Sciatic nerve (tissue), 2 donors: ENCODE data around the gene PSMD1. TPM values are rescaled to one million over a fixed set of nuclear protein-coding genes. Genes with fewer than 3 reads are reported as not detected.
A peak's percentile ranks its signal among the peaks of the same experiment; 100 is the strongest.

ENCODE experiments used
- ATAC-seq: fragments of 200-7000 bp; cut with Tn5 transposase; one replicate; pipeline ENCODE4 v1.9.1; 2020; ENCODE audit warnings: mild to moderate bottlenecking, moderate library complexity
- DNase-seq: peaks from one replicate; pipeline ENCODE4 v3.0.0-alpha.2; 2020; ENCODE audit warnings: low spot score
- intact Hi-C: fragments of 100-400 bp; cut with DNase I; formaldehyde crosslinking; loops from one replicate; pipeline ENCODE4 v1.14.2; 2022
- total RNA-seq: library from RNA; stranded (reverse); fragmentation: NEBNext Ultra II Directional; extraction: Animal tissue kit (Norgen Biotek cat#: 25700); gene quantifications from one replicate; pipeline ENCODE4 v1.2.1, GENCODE V29; 2021
- donor health status: DM: no; HTN: no; CAD: no.
- donor health status: DM: no; HTN: no; CAD: no.

The PSMD1 gene
- total RNA-seq, 1 donor from 2014 or later: 73.6 TPM

DNA sequence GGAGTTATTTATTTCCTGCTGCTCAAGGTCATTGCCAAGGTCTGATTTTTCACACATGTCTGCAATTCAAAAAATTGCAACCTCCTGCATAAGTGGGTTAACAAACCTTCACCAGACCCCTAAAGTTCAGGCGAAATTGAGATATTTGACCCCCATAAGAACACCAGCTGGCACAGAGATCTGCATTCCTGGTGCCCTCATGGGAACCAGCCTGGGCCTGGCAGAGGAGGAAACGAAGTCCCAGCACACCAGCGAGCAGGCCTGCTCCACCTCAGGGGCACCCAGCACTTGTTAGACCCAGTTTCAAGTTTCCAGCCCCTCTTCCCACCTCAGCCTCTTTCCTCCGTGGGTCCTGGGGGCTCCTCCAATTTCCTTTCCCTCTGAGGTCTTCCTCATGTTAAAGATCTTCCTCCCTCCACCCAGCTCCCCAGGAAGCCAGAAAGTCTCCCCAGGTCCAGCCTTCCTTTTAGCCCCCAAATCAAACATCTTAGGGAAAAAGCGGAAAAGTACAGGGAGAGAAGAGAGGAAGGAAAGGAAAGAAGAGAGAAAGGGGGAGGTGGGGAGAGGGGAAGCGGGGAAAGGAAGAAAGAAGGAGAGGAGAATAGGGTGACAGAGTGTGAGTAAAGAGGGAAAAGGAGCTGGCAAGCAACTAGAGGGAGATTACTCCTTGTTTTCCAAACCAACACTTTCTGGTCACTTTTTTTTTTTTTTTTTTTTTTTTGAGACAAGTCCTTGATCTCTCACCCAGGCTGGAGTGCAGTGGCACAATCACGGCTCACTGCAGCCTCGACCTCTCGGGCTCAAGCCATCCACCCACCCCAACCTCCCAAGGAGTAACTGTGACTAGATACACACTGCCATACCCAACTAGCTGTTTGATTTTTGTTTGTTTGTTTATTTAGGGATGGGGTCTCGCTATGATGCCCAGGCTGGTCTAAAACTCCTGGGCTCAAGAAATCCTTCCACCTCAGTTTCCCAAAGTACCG lies 23.2 kb upstream of the PSMD1 start:
- intact Hi-C loops: no loop called here
- ATAC-seq (no peak), DNase-seq (no peak)

GRCh38 chr2:231034291-231034882 lies 22.3 kb upstream of the PSMD1 start:
- no peak for ATAC-seq
- intact Hi-C loops: no loop called here
- no peak for DNase-seq

DNA sequence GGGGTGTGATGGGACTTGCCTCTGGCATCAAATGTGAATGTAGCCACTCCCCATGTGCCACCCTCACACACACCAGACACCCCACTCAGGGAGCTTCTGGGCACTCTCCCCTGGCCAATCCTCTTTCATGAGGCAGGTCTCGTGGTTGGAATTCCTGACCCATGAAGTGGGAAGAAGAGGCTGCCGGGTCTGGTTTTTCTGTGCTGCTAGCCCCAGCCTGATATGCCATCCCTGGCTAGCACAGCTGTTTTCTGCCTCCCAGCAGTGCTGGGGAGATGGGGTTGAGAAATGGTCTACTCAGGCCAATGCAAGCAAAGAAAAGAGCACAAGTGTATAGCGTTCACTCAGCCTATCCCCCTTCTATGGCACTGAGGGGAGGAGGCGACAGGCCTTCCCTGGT lies 20.5 kb upstream of the PSMD1 start:
- ATAC-seq (no peak), DNase-seq (no peak)
- intact Hi-C loops: no loop called here

DNA sequence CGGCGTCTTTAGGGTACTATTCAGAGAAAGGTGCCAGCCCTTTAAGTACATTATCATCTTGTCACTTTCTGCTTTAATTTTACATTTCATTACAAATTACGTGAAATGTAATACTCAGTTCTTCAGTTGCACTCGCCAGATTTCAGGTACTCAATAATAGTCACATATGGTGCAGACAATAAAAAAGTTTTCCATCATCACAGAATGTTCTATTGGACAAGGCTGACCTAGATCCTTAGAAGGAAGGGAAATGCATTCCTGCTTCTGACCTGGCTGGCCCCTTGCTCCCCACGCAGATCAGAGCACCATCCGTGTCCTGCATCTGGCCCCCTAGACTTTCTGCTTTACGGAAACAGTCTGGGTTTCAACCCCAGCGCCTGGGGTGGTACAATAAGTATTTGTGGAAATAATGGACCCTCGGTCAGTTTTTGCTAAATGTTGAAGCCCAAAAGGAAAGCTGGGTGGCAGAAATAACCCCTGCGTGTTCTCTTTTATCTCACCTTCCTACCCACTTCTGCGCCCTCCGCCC lies 20.0 kb upstream of the PSMD1 start:
- ATAC-seq: no peak
- no peak for DNase-seq
- intact Hi-C loops: no loop called here

- DNase-seq (no peak), ATAC-seq (no peak)
- intact Hi-C loops: no loop called here
These were observed 19.4 kb upstream of the PSMD1 start, which contains the start of gene C2orf72 for GRCh38 chr2:231037202-231037730. C2orf72 (plus strand) TSS chr2:231037523; CDS start chr2:231037566, 43 bp downstream.

DNA sequence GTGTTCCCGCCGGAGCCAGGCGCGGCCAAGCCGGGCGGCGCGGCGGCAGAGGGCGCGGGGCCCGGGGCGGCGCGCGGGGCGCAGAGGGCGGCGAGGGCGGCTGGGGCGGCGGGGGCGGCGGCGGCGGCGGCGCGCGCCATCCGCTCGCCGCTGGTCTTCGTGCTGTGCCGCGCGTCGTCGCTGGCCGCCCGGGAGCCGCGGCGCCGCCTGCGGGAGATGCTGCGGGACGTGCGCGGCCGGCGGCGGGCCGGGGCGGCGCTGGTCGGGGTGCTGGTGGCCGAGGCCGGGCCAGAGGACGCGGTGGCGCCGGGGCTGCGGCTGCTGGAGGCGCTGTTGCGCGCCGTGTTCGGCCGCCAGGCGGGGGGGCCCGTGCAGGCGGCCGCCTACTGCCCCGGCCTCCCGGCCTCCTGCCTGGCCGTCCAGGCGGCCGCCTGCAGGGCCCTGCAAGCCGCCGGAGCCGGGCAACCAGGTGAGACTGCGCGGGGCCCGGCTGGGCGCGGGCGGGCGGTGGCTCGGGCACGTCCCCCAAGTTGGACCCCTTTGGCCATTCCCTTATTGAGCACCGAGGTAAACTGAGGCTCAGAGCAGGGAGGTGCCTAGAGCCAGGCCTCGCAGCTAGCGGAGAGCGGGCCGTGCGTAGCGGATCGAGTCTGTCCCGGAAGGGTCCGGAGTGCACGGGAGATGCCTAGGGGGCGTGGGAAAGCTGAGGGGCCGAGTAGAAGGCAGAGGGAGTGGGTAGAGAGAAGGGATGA lies 18.8 kb upstream of the PSMD1 start:
- no peak for DNase-seq
- ATAC-seq: peak; percentile 10
- intact Hi-C loops: no loop called here

DNA sequence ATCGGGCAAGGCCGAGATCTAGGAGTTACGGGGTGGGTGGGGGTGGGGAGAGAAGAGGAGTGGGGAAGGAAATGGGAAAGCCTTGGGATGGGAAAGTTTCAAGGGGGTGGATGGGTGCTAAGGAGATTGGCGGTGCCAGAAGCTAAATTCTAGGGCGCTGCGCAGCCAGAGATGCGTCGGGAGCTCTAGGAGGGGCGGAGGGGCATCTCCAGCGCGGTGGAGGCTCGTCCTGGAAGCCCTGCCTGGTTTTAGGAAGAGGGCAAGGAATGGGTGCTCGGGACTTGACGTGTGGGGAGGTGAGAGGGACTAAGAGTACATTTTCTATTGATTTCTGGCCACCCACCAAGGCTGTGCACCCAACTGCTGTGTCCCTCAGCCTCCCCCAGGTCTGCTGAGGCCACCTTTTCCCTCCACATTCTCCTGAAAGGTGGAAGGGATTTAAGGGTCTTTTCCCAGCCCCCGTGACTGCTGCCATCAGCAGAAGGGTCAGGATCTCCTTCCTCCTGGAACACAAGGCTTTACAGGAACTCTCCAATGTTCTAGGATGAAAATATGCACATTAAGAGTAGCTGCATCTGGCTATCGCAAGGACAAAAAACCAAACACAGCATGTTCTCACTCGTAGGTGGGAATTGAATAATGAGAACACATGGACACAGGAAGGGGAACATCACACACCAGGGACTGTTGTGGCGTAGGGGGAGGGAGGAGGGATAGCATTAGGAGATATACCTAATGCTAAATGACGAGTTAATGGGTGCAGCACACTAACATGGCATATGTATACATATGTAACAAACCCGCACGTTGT lies 18.0 kb upstream of the PSMD1 start:
- DNase-seq: no peak
- intact Hi-C loops: no loop called here
- no peak for ATAC-seq

DNA sequence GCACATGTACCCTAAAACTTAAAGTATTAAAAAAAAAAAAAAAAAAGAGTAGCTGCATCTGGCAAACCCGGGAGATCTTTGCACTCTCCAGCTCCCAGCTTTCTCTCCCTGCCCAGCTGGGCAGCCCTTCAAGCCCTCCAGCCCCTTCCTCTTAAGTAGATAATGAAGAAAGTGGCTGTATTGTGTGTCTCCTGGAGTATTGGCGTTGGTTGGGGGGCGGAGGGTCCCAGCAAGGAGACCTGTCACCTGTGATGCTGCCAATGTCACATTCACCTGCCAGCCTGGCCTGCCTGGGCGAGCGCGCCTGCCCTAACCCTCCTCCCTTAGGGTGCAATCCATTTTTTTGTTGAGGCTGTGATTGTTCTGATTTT lies 17.4 kb upstream of the PSMD1 start:
- ATAC-seq: no peak
- DNase-seq: no peak
- intact Hi-C loops: no loop called here

DNA sequence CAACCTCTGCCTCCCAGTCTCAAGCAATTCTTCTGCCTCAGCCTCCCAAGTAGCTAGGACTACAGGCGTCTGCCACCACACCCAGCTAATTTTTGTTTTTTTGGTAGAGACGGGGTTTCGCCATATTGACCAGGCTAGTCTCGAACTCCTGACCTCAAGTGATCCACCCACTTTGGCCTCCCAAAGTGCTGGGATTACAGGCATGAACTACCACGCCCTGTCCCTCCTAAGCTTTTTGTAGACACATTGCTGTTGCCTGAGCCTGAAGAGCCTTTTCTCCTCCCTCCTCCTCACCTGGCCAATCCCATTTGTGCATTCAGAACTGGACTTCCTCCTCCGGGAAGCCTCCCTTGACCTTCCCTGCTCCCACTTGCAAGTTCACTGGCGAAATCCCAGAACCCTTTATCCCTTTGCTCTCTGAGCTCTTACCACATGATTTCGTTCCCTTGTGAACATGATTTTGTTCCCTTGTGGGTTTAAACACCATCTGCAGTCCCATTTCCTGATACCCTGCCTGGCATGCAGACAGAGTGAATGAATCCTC lies 16.8 kb upstream of the PSMD1 start:
- ATAC-seq (no peak), DNase-seq (no peak)
- intact Hi-C loops: no loop called here

- DNase-seq (no peak), ATAC-seq (no peak)
- intact Hi-C loops: no loop called here
These were observed 15.5 kb upstream of the PSMD1 start for GRCh38 chr2:231041061-231041689.

DNA sequence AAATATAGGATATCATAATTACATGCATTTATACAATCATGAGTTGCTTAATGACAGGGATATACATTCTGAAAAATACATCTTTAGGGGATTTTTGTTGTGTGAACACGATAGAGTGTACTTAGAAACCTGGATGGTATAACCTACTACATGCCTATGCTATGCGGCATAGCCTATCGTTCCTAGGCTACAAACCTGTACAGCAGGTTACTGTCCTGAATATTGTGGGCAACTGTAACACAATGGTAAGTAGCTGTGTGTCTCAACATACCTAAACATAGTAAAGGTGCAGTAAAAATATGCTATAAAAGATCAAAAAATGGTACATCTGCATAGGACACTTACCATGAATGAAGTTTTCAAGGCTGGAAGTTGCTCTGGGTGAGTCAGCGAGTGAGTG lies 12.9 kb upstream of the PSMD1 start:
- no peak for ATAC-seq
- intact Hi-C loops: no loop called here

GRCh38 chr2:231046916-231047273 lies 9.8 kb upstream of the PSMD1 start:
- DNase-seq: no peak
- ATAC-seq: no peak
- intact Hi-C loops: no loop called here

More for the DNA sequence above, 12.9 kb upstream of the PSMD1 start:
- no peak for DNase-seq

GRCh38 chr2:231047274-231047922 lies 9.3 kb upstream of the PSMD1 start:
- DNase-seq (no peak), ATAC-seq (peak; percentile 88)
- intact Hi-C loops: no loop called here

- intact Hi-C loops: no loop called here
- DNase-seq: no peak
- ATAC-seq: no peak
These were observed 8.4 kb upstream of the PSMD1 start for GRCh38 chr2:231047923-231048915.

GRCh38 chr2:231049286-231050017 lies 7.2 kb upstream of the PSMD1 start:
- DNase-seq (no peak), ATAC-seq (no peak)
- intact Hi-C loops: no loop called here
